OCI-LY3 (cell line): Measurements from ENCODE around the gene BCAS2.

Source experiments
- H2AFZ ChIP-seq: fragments of 200-600, 300-600 bp; shearing (Covaris generic); 2 replicates; pipeline ENCODE4 v1.6.0; 2014; ENCODE audit warnings: antibody characterized with exemption, low read depth, low read length
- H3K27ac ChIP-seq: fragments of 200-600, 300-600 bp; sonication (generic); 2 replicates; pipeline ENCODE4 v1.5.1; 2014; ENCODE audit warnings: mild to moderate bottlenecking, low read length, moderate library complexity, mixed read lengths
- H3K27me3 ChIP-seq: fragments of 200-600, 300-600 bp; sonication (generic); 2 replicates; pipeline ENCODE4 v1.6.1; 2014; ENCODE audit warnings: low read depth, low read length, mixed read lengths
- H3K36me3 ChIP-seq: fragments of 200-600, 300-600 bp; sonication (generic); replicated peaks from 2 replicates; pipeline ENCODE3; 2014; ENCODE audit warnings: low read depth, low read length, mixed read lengths
- H3K4me1 ChIP-seq: fragments of 300-600, 200-600 bp; sonication (generic); 2 replicates; pipeline ENCODE4 v1.6.1; 2014; ENCODE audit warnings: low read length, mixed read lengths
- H3K4me2 ChIP-seq: fragments of 200-600, 300-600 bp; sonication (generic); 2 replicates; pipeline ENCODE4 v1.6.1; 2014; ENCODE audit warnings: low read length, mixed read lengths
- H3K4me3 ChIP-seq: fragments of 300-600, 200-600 bp; sonication (generic); 2 replicates; pipeline ENCODE4 v1.5.1; 2014; ENCODE audit warnings: antibody characterized with exemption, mild to moderate bottlenecking, low read length, moderate library complexity
- H3K79me2 ChIP-seq: fragments of 300-600, 200-600 bp; shearing (Covaris generic); 2 replicates; pipeline ENCODE4 v1.6.1; 2014; ENCODE audit warnings: mild to moderate bottlenecking, low read length, mixed read lengths
- H3K9ac ChIP-seq: fragments of 300-600, 200-600 bp; shearing (Covaris generic); 2 replicates; pipeline ENCODE4 v1.6.0; 2014; ENCODE audit warnings: mild to moderate bottlenecking, low read length, moderate library complexity
- H3K9me3 ChIP-seq: fragments of 200-600, 300-600 bp; shearing (Covaris generic); 2 replicates; pipeline ENCODE4 v1.6.1; 2014; ENCODE audit warnings: low read length, mixed read lengths; ENCODE audit not compliant: insufficient read depth
- H4K20me1 ChIP-seq: fragments of 200-600, 300-600 bp; sonication (generic); 2 replicates; pipeline ENCODE4 v1.6.1; 2016; ENCODE audit warnings: low read length, mixed read lengths; ENCODE audit not compliant: insufficient read depth
- EZH2phosphoT487 ChIP-seq: fragments of 200-600 bp; shearing (Covaris generic); IDR thresholded peaks from 2 replicates; pipeline ENCODE4 v1.6.1; 2018; ENCODE audit warnings: antibody characterized with exemption, mixed run types, low read depth
- TF ChIP-seq, protein P1 (sequence below): fragments of 200-600, 300-600 bp; sonication (generic); IDR thresholded peaks from 2 replicates; pipeline ENCODE4 v1.5.1; 2014; ENCODE audit warnings: antibody characterized with exemption, low read length, low read depth

BCAS2 gene

GRCh38 chr1:114551400-114551799 is 30.0 kb downstream of the BCAS2 start:
- H3K27ac ChIP-seq: no peak overlapping the region
- H2AFZ ChIP-seq: no peak overlapping the region
- H3K9ac ChIP-seq: no peak overlapping the region
- no peaks in the 10 kb centered on the region for H3K27me3 ChIP-seq
- H4K20me1 ChIP-seq: no peaks in the 10 kb centered on the region
- no peaks in the 10 kb centered on the region for H3K9me3 ChIP-seq
- no peaks in the 10 kb centered on the region for H3K4me1 ChIP-seq
- no peaks in the 10 kb centered on the region for H3K36me3 ChIP-seq
- no peak overlapping the region for H3K4me3 ChIP-seq
- H3K4me2 ChIP-seq: no peak overlapping the region
- no peaks in the 10 kb centered on the region for H3K79me2 ChIP-seq
- TF ChIP-seq EZH2phosphoT487: no peak
- TF ChIP-seq, protein P1, sequence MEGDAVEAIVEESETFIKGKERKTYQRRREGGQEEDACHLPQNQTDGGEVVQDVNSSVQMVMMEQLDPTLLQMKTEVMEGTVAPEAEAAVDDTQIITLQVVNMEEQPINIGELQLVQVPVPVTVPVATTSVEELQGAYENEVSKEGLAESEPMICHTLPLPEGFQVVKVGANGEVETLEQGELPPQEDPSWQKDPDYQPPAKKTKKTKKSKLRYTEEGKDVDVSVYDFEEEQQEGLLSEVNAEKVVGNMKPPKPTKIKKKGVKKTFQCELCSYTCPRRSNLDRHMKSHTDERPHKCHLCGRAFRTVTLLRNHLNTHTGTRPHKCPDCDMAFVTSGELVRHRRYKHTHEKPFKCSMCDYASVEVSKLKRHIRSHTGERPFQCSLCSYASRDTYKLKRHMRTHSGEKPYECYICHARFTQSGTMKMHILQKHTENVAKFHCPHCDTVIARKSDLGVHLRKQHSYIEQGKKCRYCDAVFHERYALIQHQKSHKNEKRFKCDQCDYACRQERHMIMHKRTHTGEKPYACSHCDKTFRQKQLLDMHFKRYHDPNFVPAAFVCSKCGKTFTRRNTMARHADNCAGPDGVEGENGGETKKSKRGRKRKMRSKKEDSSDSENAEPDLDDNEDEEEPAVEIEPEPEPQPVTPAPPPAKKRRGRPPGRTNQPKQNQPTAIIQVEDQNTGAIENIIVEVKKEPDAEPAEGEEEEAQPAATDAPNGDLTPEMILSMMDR: no peak

DNA sequence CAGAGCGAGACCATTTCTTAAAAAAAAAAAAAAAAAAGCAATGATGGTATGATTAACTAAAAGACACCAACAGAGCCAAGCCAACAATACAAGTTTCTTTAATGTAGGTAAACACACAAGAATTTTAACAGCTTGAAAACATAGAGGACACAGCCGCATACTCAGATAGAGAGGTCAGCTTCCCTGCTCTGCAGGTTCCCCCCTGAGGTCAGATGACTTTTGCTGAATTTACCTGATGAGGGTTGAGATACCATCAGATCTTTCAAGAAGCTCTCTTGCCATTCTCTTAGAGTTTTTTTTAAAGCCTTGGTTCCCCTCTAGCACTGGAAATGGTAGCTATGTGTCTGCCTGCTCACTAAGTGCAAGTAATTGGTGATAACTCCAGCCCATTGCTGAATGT is 31.1 kb downstream of the BCAS2 start:
- no peaks in the 10 kb centered on the region for H3K79me2 ChIP-seq
- H3K4me3 ChIP-seq: no peak overlapping the region
- no peaks in the 10 kb centered on the region for H3K9me3 ChIP-seq
- H3K27me3 ChIP-seq: no peaks in the 10 kb centered on the region
- H2AFZ ChIP-seq: no peak overlapping the region
- no peaks in the 10 kb centered on the region for H3K36me3 ChIP-seq
- TF ChIP-seq EZH2phosphoT487: no peak
- TF ChIP-seq, protein P1: no peak
- H3K4me2 ChIP-seq: no peak overlapping the region
- H3K9ac ChIP-seq: no peak overlapping the region
- no peak overlapping the region for H3K27ac ChIP-seq
- H3K4me1 ChIP-seq: no peaks in the 10 kb centered on the region
- H4K20me1 ChIP-seq: no peaks in the 10 kb centered on the region

DNA sequence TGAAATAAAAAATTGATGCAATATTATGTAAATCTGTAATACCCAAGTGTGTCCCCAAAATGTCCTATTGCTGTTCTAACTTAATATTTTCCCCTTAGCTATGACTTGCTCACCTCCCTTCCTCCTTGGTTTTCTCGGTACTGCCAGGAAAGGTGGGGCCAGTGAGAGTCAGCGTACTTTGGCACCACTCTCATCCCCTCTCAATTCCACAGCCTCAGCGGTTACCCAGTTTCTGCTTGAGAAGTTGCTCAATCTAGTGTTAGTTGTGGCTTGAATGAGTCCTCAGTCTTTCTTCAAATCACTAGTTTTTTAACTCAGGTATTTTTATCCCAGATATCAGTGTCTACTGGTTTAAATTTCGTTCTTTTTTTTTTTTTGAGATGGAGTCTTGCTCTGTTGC is 32.3 kb downstream of the BCAS2 start:
- H3K4me1 ChIP-seq: no peaks in the 10 kb centered on the region
- H3K4me3 ChIP-seq: no peak overlapping the region
- H3K9ac ChIP-seq: no peak overlapping the region
- H3K79me2 ChIP-seq: no peaks in the 10 kb centered on the region
- no peak overlapping the region for H3K27ac ChIP-seq
- no peak overlapping the region for H2AFZ ChIP-seq
- TF ChIP-seq, protein P1: no peak
- TF ChIP-seq EZH2phosphoT487: no peak
- no peaks in the 10 kb centered on the region for H3K36me3 ChIP-seq
- H3K27me3 ChIP-seq: no peaks in the 10 kb centered on the region
- no peaks in the 10 kb centered on the region for H4K20me1 ChIP-seq
- no peak overlapping the region for H3K4me2 ChIP-seq
- no peaks in the 10 kb centered on the region for H3K9me3 ChIP-seq

- Histone ChIP-seq H3K9me3 (no peaks in the 10 kb centered on the region), H3K27ac (no peak overlapping the region), H3K4me1 (no peaks in the 10 kb centered on the region), H3K4me3 (no peak overlapping the region), H3K4me2 (no peak overlapping the region), H3K36me3 (no peaks in the 10 kb centered on the region), H4K20me1 (no peaks in the 10 kb centered on the region), H2AFZ (no peak overlapping the region), H3K9ac (no peak overlapping the region), H3K27me3 (no peaks in the 10 kb centered on the region), H3K79me2 (no peaks in the 10 kb centered on the region)
- TF ChIP-seq EZH2phosphoT487: no peak
- TF ChIP-seq, protein P1: no peak
These were observed 34.3 kb downstream of the BCAS2 start for GRCh38 chr1:114547076-114547475.
